ENCODE data around the gene LRIT3. TPM values are rescaled to one million over a fixed set of nuclear protein-coding genes. Genes with fewer than 3 reads are reported as not detected.

Gene LRIT3, protein sequence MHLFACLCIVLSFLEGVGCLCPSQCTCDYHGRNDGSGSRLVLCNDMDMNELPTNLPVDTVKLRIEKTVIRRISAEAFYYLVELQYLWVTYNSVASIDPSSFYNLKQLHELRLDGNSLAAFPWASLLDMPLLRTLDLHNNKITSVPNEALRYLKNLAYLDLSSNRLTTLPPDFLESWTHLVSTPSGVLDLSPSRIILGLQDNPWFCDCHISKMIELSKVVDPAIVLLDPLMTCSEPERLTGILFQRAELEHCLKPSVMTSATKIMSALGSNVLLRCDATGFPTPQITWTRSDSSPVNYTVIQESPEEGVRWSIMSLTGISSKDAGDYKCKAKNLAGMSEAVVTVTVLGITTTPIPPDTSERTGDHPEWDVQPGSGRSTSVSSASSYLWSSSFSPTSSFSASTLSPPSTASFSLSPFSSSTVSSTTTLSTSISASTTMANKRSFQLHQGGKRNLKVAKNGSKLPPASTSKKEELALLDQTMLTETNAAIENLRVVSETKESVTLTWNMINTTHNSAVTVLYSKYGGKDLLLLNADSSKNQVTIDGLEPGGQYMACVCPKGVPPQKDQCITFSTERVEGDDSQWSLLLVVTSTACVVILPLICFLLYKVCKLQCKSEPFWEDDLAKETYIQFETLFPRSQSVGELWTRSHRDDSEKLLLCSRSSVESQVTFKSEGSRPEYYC
- 0.06 TPM in 1 of 5 replicates, not detected in the others for total RNA-seq (2022; extraction: Qiagen RNA extraction; ENCODE audit: low read depth)

DNA sequence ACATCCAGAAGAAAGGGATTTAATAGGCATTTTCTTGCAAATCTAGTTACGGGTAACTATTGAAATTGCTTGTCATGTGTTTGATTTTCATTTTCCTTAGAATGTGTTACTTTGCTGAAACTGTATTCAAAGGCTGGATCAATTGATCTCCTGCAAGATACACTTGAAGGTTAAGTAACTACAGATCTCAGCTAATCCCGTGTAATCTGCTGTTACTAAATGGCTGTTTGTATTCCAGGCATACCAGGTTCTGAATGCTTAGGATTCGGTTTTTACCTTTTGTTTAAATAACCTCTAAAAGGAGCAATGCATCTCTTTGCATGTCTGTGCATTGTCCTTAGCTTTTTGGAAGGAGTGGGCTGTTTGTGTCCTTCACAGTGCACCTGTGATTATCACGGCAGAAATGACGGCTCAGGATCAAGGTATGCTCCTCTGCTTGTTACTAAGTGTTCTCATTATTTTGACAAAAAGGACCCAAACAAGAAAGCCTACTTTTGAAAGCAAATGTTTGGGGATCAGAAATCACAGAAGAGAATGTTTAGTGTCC lies at the start of gene LRIT3:
LRIT3 (plus strand) TSS at position 212 of the 547 bp plus-strand sequence; CDS start at position 307, 95 bp downstream.

DNA sequence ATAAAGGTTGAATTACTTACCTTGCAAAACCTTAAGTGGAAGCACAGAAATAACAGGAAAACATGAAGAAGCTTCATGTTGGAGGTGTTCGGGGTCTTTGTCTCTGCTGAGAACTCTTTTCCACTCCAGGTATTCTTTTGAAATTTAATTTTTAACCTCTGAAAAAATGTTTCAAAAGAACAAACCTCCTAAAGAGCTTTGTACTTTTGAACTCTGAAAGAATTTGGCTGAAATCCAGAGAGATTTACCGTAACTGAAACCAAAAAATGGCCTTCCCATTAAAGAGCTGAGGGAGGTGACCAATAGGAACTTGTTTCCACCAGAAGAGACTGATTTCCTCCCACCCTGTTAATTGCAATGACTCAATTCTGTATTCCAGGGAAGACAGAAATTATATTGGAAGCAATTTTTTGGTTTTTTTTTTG lies 46.0 kb upstream of the LRIT3 start, which contains the start of gene CFI:
CFI (minus strand) TSS at position 105 of the 425 bp plus-strand sequence; CDS start at position 77, 28 bp downstream.

DNA sequence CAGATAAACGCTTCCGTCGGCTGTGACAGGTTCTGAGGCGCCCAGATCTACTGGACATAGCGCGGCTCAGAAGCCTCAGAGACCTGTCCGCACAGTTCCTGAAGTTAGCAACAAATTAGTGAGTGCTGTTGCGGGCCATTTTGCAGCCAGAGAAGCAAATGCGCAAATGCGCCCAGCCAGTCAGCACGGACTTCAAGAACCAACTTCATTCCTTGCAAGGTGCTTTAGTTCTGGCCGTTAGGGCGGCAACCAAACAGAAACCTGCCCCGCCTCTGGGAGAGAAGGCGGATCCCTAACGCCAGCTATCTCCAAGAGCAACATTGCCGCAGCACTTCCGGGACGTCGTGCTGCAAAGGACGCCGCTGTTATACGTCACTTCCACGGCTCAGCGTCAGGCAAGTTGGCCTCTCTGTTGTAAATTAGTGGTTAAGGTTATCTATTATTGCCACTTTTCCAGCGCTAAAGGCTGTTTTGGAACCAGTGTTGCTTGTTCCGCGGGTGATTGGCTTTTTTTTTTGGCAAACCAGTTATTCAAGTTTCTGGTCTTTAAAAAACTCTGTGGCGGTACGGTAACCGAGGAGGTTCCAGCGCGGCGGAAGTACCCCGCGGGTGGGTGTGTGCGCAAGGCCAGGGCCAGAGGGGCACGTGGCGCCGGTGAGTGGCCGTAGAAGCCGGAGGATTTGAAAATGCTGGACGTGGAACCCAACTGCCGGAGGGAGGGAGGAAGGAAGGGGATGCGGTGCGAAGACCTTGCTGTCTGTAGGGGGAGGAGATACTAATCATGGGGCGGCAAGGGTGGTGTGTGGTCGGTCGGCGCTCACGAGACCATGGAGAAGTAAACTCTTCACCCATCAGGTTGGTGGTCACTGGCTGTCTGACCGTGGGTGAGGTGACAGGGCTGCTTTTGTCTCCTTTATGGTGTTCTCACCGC lies 32.5 kb upstream of the LRIT3 start, which contains the start of gene GAR1:
GAR1 (plus strand) TSS at position 612 of the 931 bp plus-strand sequence. CDS start 403 bp downstream, outside the sequence.

DNA sequence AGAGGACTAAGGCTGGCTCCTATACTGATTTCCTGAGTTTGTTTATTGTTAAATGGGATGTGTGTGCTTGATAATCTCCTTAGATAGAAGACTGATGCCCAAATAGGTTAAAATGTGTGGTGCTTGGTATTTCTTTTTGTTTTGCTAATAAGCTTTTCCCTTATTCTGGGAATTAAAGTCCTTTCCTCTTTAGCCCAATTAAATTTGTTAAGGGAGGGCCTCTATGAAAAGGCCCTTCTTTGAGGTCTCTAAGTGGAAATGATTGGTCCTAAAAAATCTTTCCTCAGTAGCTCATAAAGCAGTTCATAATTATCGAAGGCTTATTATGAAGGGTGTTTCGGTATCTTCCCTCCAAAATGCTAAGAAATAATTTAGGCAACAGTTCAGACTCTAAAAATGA lies 20.2 kb upstream of the LRIT3 start, which contains the start of gene RRH:
RRH (plus strand) TSS at position 301 of the 400 bp plus-strand sequence; CDS start at position 357, 56 bp downstream.

GRCh38 chr4:109912706-109913595 lies 65.0 kb downstream of the LRIT3 start, which contains the start of gene EGF:
TSS of gene EGF (plus strand) at chr4:109912883. CDS start at chr4:109913336, 453 bp downstream.

Other genes with a start within 250 kb of the LRIT3 start
- gene CASP6, start 144.7 kb upstream of the LRIT3 start, total RNA-seq (2022; extraction: Qiagen RNA extraction; ENCODE audit: low read depth) = 14.6 to 18.2 TPM (median 16.7 TPM) in 5 replicates
- gene PLA2G12A, start 118.0 kb upstream of the LRIT3 start, total RNA-seq (2022; extraction: Qiagen RNA extraction; ENCODE audit: low read depth) = 6.8 to 15.5 TPM (median 9.9 TPM) in 5 replicates
- gene CFI, start 46.1 kb upstream of the LRIT3 start, total RNA-seq (2022; extraction: Qiagen RNA extraction; ENCODE audit: low read depth) = 0.43 to 0.82 TPM (median 0.56 TPM) in 5 replicates
- gene GAR1, start 32.3 kb upstream of the LRIT3 start, total RNA-seq (2022; extraction: Qiagen RNA extraction; ENCODE audit: low read depth) = 34.4 to 46.6 TPM (median 43.8 TPM) in 5 replicates
- gene RRH, start 20.1 kb upstream of the LRIT3 start, total RNA-seq (2022; extraction: Qiagen RNA extraction; ENCODE audit: low read depth) = 0.12 TPM in 1 of 5 replicates, not detected in the others
- gene EGF, start 64.8 kb downstream of the LRIT3 start, total RNA-seq (2022; extraction: Qiagen RNA extraction; ENCODE audit: low read depth) = 0.15 to 0.75 TPM (median 0.43 TPM) in 5 replicates